Fibroblast of skin of right quadriceps (primary cell): ENCODE data around the gene TYMS.

Experiments used
- DNase-seq: peaks from one replicate; pipeline ENCODE4 v3.0.0-alpha.2; 2013

TYMS gene

GRCh38 chr18:657311-658000, at the start of gene TYMS:
TSS of gene TYMS (plus strand) at chr18:657653. CDS start at chr18:657743, 90 bp downstream.
- peak; percentile 61 for DNase-seq

GRCh38 chr18:607930-608329, 49.5 kb upstream of the TYMS start:
- no peak for DNase-seq

GRCh38 chr18:610214-610928, 47.1 kb upstream of the TYMS start:
- DNase-seq: no peak

- no peak for DNase-seq
These were observed 45.3 kb upstream of the TYMS start for GRCh38 chr18:612156-612555.

- no peak for DNase-seq
These were observed 43.3 kb upstream of the TYMS start for GRCh38 chr18:614193-614592.

GRCh38 chr18:615092-615521, 42.3 kb upstream of the TYMS start:
- no peak for DNase-seq

- no peak for DNase-seq
These were observed 41.7 kb upstream of the TYMS start for GRCh38 chr18:615773-616172.

GRCh38 chr18:616380-616995, 41.0 kb upstream of the TYMS start:
- DNase-seq: peak; percentile 61

GRCh38 chr18:617970-618504, 39.4 kb upstream of the TYMS start:
- DNase-seq: no peak

- DNase-seq: no peak
These were observed 38.8 kb upstream of the TYMS start for GRCh38 chr18:618618-619017.

- no peak for DNase-seq
These were observed 36.0 kb upstream of the TYMS start for GRCh38 chr18:621291-622043.

GRCh38 chr18:622289-622688, 35.2 kb upstream of the TYMS start:
- DNase-seq: no peak

- DNase-seq: peak; percentile 49
These were observed 33.5 kb upstream of the TYMS start for GRCh38 chr18:623761-624620.

GRCh38 chr18:627231-627630, 30.2 kb upstream of the TYMS start:
- no peak for DNase-seq

GRCh38 chr18:629269-630150, 27.9 kb upstream of the TYMS start:
- DNase-seq: no peak

- no peak for DNase-seq
These were observed 25.9 kb upstream of the TYMS start for GRCh38 chr18:631560-631959.

- no peak for DNase-seq
These were observed 22.9 kb upstream of the TYMS start for GRCh38 chr18:634551-635045.

GRCh38 chr18:635171-635570, 22.3 kb upstream of the TYMS start:
- DNase-seq: no peak

- no peak for DNase-seq
These were observed 16.2 kb upstream of the TYMS start for GRCh38 chr18:641224-641623.

- no peak for DNase-seq
These were observed 13.0 kb upstream of the TYMS start for GRCh38 chr18:644395-645004.
